Gastrocnemius medialis (tissue), 4 donors: Measurements from ENCODE around the gene MMP15. TPM values are rescaled to one million over a fixed set of nuclear protein-coding genes. Genes with fewer than 3 reads are reported as not detected.

Experiments
- ATAC-seq, 2 donors: fragments of 150-250 bp; one replicate each; pipeline ENCODE4 v1.9.1; 2016
- DNase-seq, 2 donors: peaks; one replicate each; pipeline ENCODE4 v3.0.0-alpha.2; 2019
- H3K27ac ChIP-seq, 4 donors: fragments of 200-600 bp; sonication (generic); 1 replicate in 1 of 4; 2 replicates in 3 of 4; pipeline ENCODE4 v1.5.1; 2016 to 2018; ENCODE audit warnings: mild to moderate bottlenecking in 2 of 4, moderate library complexity in 1 of 4
- H3K27me3 ChIP-seq, 3 donors: fragments of 200-600 bp; sonication (generic) in 2 of 3; 1 replicate in 1 of 3; 2 replicates in 2 of 3; pipeline versions ENCODE4 v1.5.1 to v1.6.0; 2016 to 2019; ENCODE audit warnings: mild to moderate bottlenecking in 1 of 3, moderate library complexity in 1 of 3
- H3K36me3 ChIP-seq, 2 donors: fragments of 200-600 bp; sonication (generic) in 1 of 2; one replicate each; pipeline ENCODE4 v1.5.1; 2017 to 2018
- H3K4me1 ChIP-seq, 2 donors: fragments of 200-600 bp; sonication (generic) in 1 of 2; one replicate each; pipeline ENCODE4 v1.5.1; 2016 to 2017; ENCODE audit warnings: mild to moderate bottlenecking in 2 of 2
- H3K4me3 ChIP-seq, 4 donors: fragments of 200-600 bp; sonication (generic) in 3 of 4; 1 replicate in 1 of 4; 2 replicates in 3 of 4; pipeline ENCODE4 v1.5.1; 2016 to 2019; ENCODE audit warnings: mild to moderate bottlenecking in 2 of 4
- H3K9me3 ChIP-seq, 3 donors: fragments of 200-600 bp; sonication (generic) in 2 of 3; 1 replicate in 1 of 3; 2 replicates in 2 of 3; pipeline ENCODE4 v1.5.1; 2016 to 2019
- CTCF ChIP-seq, 5 experiments: fragments of 450-650 bp in 3 of 5; fragments of 200-600 bp in 2 of 5; sonication (generic) in 2 of 5; IDR thresholded peaks in 4 of 5; conservative IDR thresholded peaks in 1 of 5; 1 replicate in 4 of 5; 2 replicates in 1 of 5; pipeline ENCODE4 v1.5.1; 2016 to 2019; ENCODE audit warnings: antibody characterized with exemption in 5 of 5, mild to moderate bottlenecking in 3 of 5, moderate library complexity in 3 of 5
- POLR2A ChIP-seq, 2 donors: fragments of 450-650 bp; IDR thresholded peaks; one replicate each; pipeline ENCODE4 v1.6.1; 2017; ENCODE audit warnings: antibody characterized with exemption in 2 of 2, mild to moderate bottlenecking in 2 of 2, moderate library complexity in 2 of 2
- in situ Hi-C, 4 donors: fragments of 200-750 bp; cut with MboI; loops; one replicate each; pipeline versions ENCODE4 v1.15.0 to v1.8.0; 2017; ENCODE audit warnings: low sequenced_read_pairs in 4 of 4
- intact Hi-C: fragments of 100-400 bp; cut with DNase I; formaldehyde crosslinking; loops from one replicate; pipeline ENCODE4 v1.15.1; 2023; ENCODE audit warnings: low total_unique reads
- total RNA-seq, 4 donors: library from RNA; depleted of rRNA; stranded (reverse); fragments of >200 nt; gene quantifications; one replicate each; pipeline versions ENCODE4 v1.1.0 to v1.2.3, GENCODE V29; 2016

MMP15 gene
- total RNA-seq, 4 donors from 2014 or later = 2.9 to 8.1 (median 4.9) TPM

GRCh38 chr16:58051296-58051695 lies 25.7 kb downstream of the MMP15 start:
- peaks cover 4 to 9% of the 10 kb centered on the region in 2 donors for H3K4me1 ChIP-seq
- no peak for ATAC-seq
- TF ChIP-seq CTCF (IDR thresholded peaks at IDR 0.05 in 4 of 5, conservative IDR thresholded peaks at IDR 0.05 in 1 of 5) (no peak), POLR2A (IDR thresholded peaks at IDR 0.05) (no peak)
- no peaks in the 10 kb centered on the region for H3K36me3 ChIP-seq
- no peak for DNase-seq
- H3K9me3 ChIP-seq = no peaks in the 10 kb centered on the region
- no peak overlapping the region for H3K27ac ChIP-seq
- intact Hi-C loops = no loop called here
- in situ Hi-C loops = no loop called here
- no peaks in the 10 kb centered on the region for H3K27me3 ChIP-seq
- H3K4me3 ChIP-seq = no peak overlapping the region

GRCh38 chr16:58051821-58052603 lies 26.5 kb downstream of the MMP15 start:
- no peak for DNase-seq
- no peaks in the 10 kb centered on the region for H3K27me3 ChIP-seq
- no peak for TF ChIP-seq CTCF (IDR thresholded peaks at IDR 0.05 in 4 of 5, conservative IDR thresholded peaks at IDR 0.05 in 1 of 5)
- TF ChIP-seq POLR2A (IDR thresholded peaks at IDR 0.05) = no peak
- no peak overlapping the region for H3K4me3 ChIP-seq
- H3K36me3 ChIP-seq = no peaks in the 10 kb centered on the region
- in situ Hi-C loops (no loop called here), intact Hi-C loops (no loop called here)
- no peak overlapping the region for H3K27ac ChIP-seq
- H3K4me1 ChIP-seq = peaks cover 4 to 9% of the 10 kb centered on the region in 2 donors
- H3K9me3 ChIP-seq = no peaks in the 10 kb centered on the region
- no peak for ATAC-seq

- Histone ChIP-seq H3K4me3 (no peak overlapping the region), H3K27ac (no peak overlapping the region), H3K36me3 (no peaks in the 10 kb centered on the region), H3K27me3 (no peaks in the 10 kb centered on the region), H3K9me3 (no peaks in the 10 kb centered on the region), H3K4me1 (peaks cover 4% of the 10 kb centered on the region in 2 donors)
- no peak for DNase-seq
- in situ Hi-C loops = no loop called here
- no peak for ATAC-seq
- TF ChIP-seq CTCF (IDR thresholded peaks at IDR 0.05 in 4 of 5, conservative IDR thresholded peaks at IDR 0.05 in 1 of 5) = no peak
- TF ChIP-seq POLR2A (IDR thresholded peaks at IDR 0.05) = no peak
- intact Hi-C loops = no loop called here
Observed at GRCh38 chr16:58053682-58054005, 28.1 kb downstream of the MMP15 start.

GRCh38 chr16:58054289-58054688 lies 28.7 kb downstream of the MMP15 start:
- Histone ChIP-seq H3K27me3 (no peaks in the 10 kb centered on the region), H3K36me3 (no peaks in the 10 kb centered on the region), H3K27ac (no peak overlapping the region), H3K4me3 (no peak overlapping the region), H3K9me3 (no peaks in the 10 kb centered on the region), H3K4me1 (no peaks in the 10 kb centered on the region)
- in situ Hi-C loops = no loop called here
- intact Hi-C loops = no loop called here
- DNase-seq (no peak), ATAC-seq (no peak)
- TF ChIP-seq POLR2A (IDR thresholded peaks at IDR 0.05) (no peak), CTCF (IDR thresholded peaks at IDR 0.05 in 4 of 5, conservative IDR thresholded peaks at IDR 0.05 in 1 of 5) (no peak)

- in situ Hi-C loops = no loop called here
- no peaks in the 10 kb centered on the region for H3K9me3 ChIP-seq
- DNase-seq (no peak), ATAC-seq (no peak)
- H3K4me1 ChIP-seq = no peaks in the 10 kb centered on the region
- H3K36me3 ChIP-seq = no peaks in the 10 kb centered on the region
- intact Hi-C loops = no loop called here
- no peak for TF ChIP-seq CTCF (IDR thresholded peaks at IDR 0.05 in 4 of 5, conservative IDR thresholded peaks at IDR 0.05 in 1 of 5)
- no peak for TF ChIP-seq POLR2A (IDR thresholded peaks at IDR 0.05)
- H3K27me3 ChIP-seq = no peaks in the 10 kb centered on the region
- H3K27ac ChIP-seq = no peak overlapping the region
- H3K4me3 ChIP-seq = no peak overlapping the region
Observed at GRCh38 chr16:58056580-58056979, 31.0 kb downstream of the MMP15 start.
